Activated CD4-positive, CD25-positive, alpha-beta regulatory T cell treated with anti-CD3 and anti-CD28 coated beads, Interleukin-2, amount 50 U/mL, for 24 hours (primary cell): ENCODE measurements around the gene PTPRT.

Source experiments
- ATAC-seq, 2 donors: fragments of 150-1000 bp; cut with Tn5 transposase; one replicate each; pipeline ENCODE4 v1.10.0; 2021; ENCODE audit warnings: mild to moderate bottlenecking in 1 of 2, moderate library complexity in 1 of 2

The PTPRT gene

GRCh38 chr20:42441864-42442331 lies 747.8 kb downstream of the PTPRT start:
- ATAC-seq, result no peak

- ATAC-seq, result no peak
These were observed 748.4 kb downstream of the PTPRT start for GRCh38 chr20:42441196-42441863.

- ATAC-seq, result no peak
These were observed 754.5 kb downstream of the PTPRT start for GRCh38 chr20:42435230-42435629.

- ATAC-seq, result no peak
These were observed 757.0 kb downstream of the PTPRT start for GRCh38 chr20:42432496-42433334.

- ATAC-seq, result no peak
These were observed 759.1 kb downstream of the PTPRT start for GRCh38 chr20:42430598-42430997.

- no peak for ATAC-seq
These were observed 759.8 kb downstream of the PTPRT start for GRCh38 chr20:42429761-42430458.

GRCh38 chr20:42419814-42420532 lies 769.7 kb downstream of the PTPRT start:
- no peak for ATAC-seq

- no peak for ATAC-seq
These were observed 782.9 kb downstream of the PTPRT start for GRCh38 chr20:42406826-42407225.

- no peak for ATAC-seq
These were observed 787.3 kb downstream of the PTPRT start for GRCh38 chr20:42402455-42402854.

- no peak for ATAC-seq
These were observed 788.1 kb downstream of the PTPRT start for GRCh38 chr20:42401613-42402012.

GRCh38 chr20:42399802-42400201 lies 789.9 kb downstream of the PTPRT start:
- ATAC-seq, result no peak

GRCh38 chr20:42392442-42392841 lies 797.3 kb downstream of the PTPRT start:
- no peak for ATAC-seq

- no peak for ATAC-seq
These were observed 797.9 kb downstream of the PTPRT start for GRCh38 chr20:42391807-42392206.

- ATAC-seq, result no peak
These were observed 809.4 kb downstream of the PTPRT start for GRCh38 chr20:42380287-42380686.

GRCh38 chr20:42379385-42379784 lies 810.3 kb downstream of the PTPRT start:
- ATAC-seq, result no peak

GRCh38 chr20:42378826-42379225 lies 810.9 kb downstream of the PTPRT start:
- no peak for ATAC-seq

- no peak for ATAC-seq
These were observed 813.6 kb downstream of the PTPRT start for GRCh38 chr20:42376131-42376530.

- no peak for ATAC-seq
These were observed 816.7 kb downstream of the PTPRT start for GRCh38 chr20:42373049-42373448.

- no peak for ATAC-seq
These were observed 819.6 kb downstream of the PTPRT start for GRCh38 chr20:42370075-42370474.

- no peak for ATAC-seq
These were observed 820.8 kb downstream of the PTPRT start for GRCh38 chr20:42368910-42369309.

GRCh38 chr20:42366626-42367025 lies 823.1 kb downstream of the PTPRT start:
- ATAC-seq, result no peak

- no peak for ATAC-seq
These were observed 825.3 kb downstream of the PTPRT start for GRCh38 chr20:42364446-42364845.
